Body of pancreas (tissue), 4 donors: Measurements from ENCODE around the gene CAAP1. TPM values are rescaled to one million over a fixed set of nuclear protein-coding genes. Genes with fewer than 3 reads are reported as not detected.

ENCODE experiments used
- ATAC-seq: fragments of 150-250 bp; one replicate; pipeline ENCODE4 v1.9.1; 2016
- DNase-seq, 4 donors: peaks; one replicate each; pipeline ENCODE4 v3.0.0-alpha.2; 2019
- H3K27ac ChIP-seq, 4 donors: fragments of 200-600 bp; sonication (generic); 1 replicate in 3 of 4; 2 replicates in 1 of 4; pipeline versions ENCODE4 v1.5.1 to v1.6.1; 2016 to 2019; ENCODE audit warnings: mild to moderate bottlenecking in 1 of 4, mixed read lengths in 1 of 4, moderate library complexity in 1 of 4
- H3K27me3 ChIP-seq, 2 donors: fragments of 200-600 bp; sonication (generic); one replicate each; pipeline ENCODE4 v1.6.0; 2016; ENCODE audit warnings: mild to moderate bottlenecking in 1 of 2
- H3K36me3 ChIP-seq, 2 donors: fragments of 200-600 bp; sonication (generic); replicated peaks in 1 of 2; 2 replicates each; pipeline ENCODE4 v1.5.1; 2016; ENCODE audit warnings: low read depth in 2 of 2; ENCODE audit not compliant: insufficient read depth in 1 of 2
- H3K4me1 ChIP-seq: fragments of 200-600 bp; sonication (generic); one replicate; pipeline ENCODE4 v1.6.0; 2016
- H3K4me3 ChIP-seq, 2 donors: fragments of 200-600 bp; sonication (generic); 1 replicate in 1 of 2; 2 replicates in 1 of 2; pipeline ENCODE4 v1.5.1; 2016 to 2019
- H3K9me3 ChIP-seq, 3 donors: fragments of 200-600 bp; sonication (generic); 1 replicate in 2 of 3; 2 replicates in 1 of 3; pipeline ENCODE4 v1.5.1; 2016
- POLR2A ChIP-seq, 3 donors: fragments of 450-650 bp; IDR thresholded peaks; one replicate each; pipeline ENCODE4 v1.6.1; 2016; ENCODE audit warnings: antibody characterized with exemption in 3 of 3, mild to moderate bottlenecking in 2 of 3
- WGBS, 2 donors: methylation state at CpG; one replicate each; pipeline ENCODE4 v1.1.5; 2017; 5-methylcytosine and 5-hydroxymethylcytosine counted together
- intact Hi-C: fragments of 100-400 bp; cut with DNase I; formaldehyde crosslinking; loops from one replicate; pipeline ENCODE4 v1.15.1; 2023
- total RNA-seq, 2 donors: library from RNA; depleted of rRNA; stranded (reverse); fragments of >200 nt; gene quantifications; one replicate each; pipeline ENCODE4 v1.1.0, GENCODE V29; 2016
- TF ChIP-seq, protein P1 (sequence below), 7 experiments: fragments of 450-650 bp in 4 of 7; fragments of 200-600 bp in 3 of 7; sonication (generic) in 3 of 7; IDR thresholded peaks; one replicate each; pipeline ENCODE4 v1.5.1; 2016 to 2019; ENCODE audit warnings: antibody characterized with exemption in 7 of 7

The CAAP1 gene
- total RNA-seq, 2 donors from 2014 or later, result 14.0 to 26.7 TPM

DNA sequence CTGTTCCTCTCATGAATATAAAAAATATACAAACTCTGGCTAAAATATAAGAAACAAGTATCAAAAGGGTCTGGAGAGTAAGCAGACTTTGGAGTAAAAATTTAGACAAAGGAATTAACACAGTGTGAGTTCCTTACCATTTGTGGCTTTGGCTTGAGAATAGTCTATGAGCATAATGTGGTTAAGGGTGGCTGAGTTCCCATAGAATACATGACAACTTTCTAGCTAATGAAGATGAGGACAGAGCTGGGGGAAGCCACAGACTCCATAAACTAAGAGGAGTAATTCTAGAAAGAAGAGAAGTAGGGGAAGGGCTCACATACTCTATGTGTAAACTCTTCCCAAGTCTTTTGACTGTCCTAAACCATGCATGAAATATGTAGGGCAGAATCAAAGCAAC is 79.4 kb downstream of the CAAP1 start:
- Histone ChIP-seq H3K4me1 (no peaks in the 10 kb centered on the region), H3K36me3 (no peaks in the 10 kb centered on the region), H3K9me3 (no peaks in the 10 kb centered on the region), H3K27ac (no peak overlapping the region), H3K27me3 (no peaks in the 10 kb centered on the region), H3K4me3 (no peak overlapping the region)
- intact Hi-C loops, result no loop called here
- no peak for ATAC-seq
- no peak for TF ChIP-seq POLR2A (IDR thresholded peaks at IDR 0.05)
- TF ChIP-seq, protein P1, sequence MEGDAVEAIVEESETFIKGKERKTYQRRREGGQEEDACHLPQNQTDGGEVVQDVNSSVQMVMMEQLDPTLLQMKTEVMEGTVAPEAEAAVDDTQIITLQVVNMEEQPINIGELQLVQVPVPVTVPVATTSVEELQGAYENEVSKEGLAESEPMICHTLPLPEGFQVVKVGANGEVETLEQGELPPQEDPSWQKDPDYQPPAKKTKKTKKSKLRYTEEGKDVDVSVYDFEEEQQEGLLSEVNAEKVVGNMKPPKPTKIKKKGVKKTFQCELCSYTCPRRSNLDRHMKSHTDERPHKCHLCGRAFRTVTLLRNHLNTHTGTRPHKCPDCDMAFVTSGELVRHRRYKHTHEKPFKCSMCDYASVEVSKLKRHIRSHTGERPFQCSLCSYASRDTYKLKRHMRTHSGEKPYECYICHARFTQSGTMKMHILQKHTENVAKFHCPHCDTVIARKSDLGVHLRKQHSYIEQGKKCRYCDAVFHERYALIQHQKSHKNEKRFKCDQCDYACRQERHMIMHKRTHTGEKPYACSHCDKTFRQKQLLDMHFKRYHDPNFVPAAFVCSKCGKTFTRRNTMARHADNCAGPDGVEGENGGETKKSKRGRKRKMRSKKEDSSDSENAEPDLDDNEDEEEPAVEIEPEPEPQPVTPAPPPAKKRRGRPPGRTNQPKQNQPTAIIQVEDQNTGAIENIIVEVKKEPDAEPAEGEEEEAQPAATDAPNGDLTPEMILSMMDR (IDR thresholded peaks at IDR 0.05), result no peak
- no peak for DNase-seq

DNA sequence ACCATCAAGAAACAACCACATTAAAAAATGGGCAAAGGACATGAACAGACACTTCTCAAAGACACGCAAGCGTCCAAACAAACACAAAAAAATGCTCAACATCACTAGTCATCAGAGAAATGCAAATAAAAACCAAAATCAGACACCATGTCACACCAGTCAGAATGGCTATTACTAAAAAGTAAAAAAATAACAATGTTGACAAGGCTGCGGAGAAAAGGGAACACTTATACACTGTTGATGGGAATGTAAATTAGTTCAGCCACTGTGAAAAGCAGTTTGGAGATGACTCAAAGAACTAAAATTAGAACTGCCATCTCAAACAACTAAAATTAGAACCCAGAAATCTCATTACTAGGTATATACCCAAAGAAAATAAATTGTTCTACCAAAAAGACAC is 80.4 kb downstream of the CAAP1 start:
- H3K9me3 ChIP-seq, result no peaks in the 10 kb centered on the region
- H3K27me3 ChIP-seq, result no peaks in the 10 kb centered on the region
- no peak for DNase-seq
- intact Hi-C loops, result no loop called here
- TF ChIP-seq, protein P1 (IDR thresholded peaks at IDR 0.05), result no peak
- TF ChIP-seq POLR2A (IDR thresholded peaks at IDR 0.05), result no peak
- no peak overlapping the region for H3K4me3 ChIP-seq
- no peak for ATAC-seq
- 78 to 80% methylated on average over 3 of the region's 3 CpGs for WGBS, 2 donors
- no peaks in the 10 kb centered on the region for H3K36me3 ChIP-seq
- no peaks in the 10 kb centered on the region for H3K4me1 ChIP-seq
- H3K27ac ChIP-seq, result no peak overlapping the region

DNA sequence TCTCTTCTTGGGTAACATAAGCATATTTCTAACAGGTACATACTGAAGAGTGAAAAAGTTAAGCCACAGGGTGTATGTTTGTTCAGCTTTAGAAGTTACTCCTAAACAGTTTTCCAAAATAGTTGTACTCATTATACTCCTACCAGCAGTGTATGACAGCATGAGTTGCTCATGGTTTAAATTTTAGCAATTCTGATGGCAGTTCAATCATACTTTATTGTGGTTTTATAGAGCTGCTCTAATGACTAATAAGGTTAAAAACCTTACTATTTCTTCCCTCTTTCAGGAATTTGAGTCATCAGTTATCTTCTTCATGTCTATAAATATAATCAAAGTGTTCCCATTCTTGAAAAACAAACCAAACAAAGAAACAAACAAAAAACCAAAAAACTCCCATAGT is 81.5 kb downstream of the CAAP1 start:
- ATAC-seq (no peak), DNase-seq (no peak)
- H3K27ac ChIP-seq, result no peak overlapping the region
- no peak for TF ChIP-seq POLR2A (IDR thresholded peaks at IDR 0.05)
- H3K4me1 ChIP-seq, result no peaks in the 10 kb centered on the region
- H3K9me3 ChIP-seq, result no peaks in the 10 kb centered on the region
- no peaks in the 10 kb centered on the region for H3K27me3 ChIP-seq
- H3K36me3 ChIP-seq, result no peaks in the 10 kb centered on the region
- intact Hi-C loops, result no loop called here
- H3K4me3 ChIP-seq, result no peak overlapping the region

DNA sequence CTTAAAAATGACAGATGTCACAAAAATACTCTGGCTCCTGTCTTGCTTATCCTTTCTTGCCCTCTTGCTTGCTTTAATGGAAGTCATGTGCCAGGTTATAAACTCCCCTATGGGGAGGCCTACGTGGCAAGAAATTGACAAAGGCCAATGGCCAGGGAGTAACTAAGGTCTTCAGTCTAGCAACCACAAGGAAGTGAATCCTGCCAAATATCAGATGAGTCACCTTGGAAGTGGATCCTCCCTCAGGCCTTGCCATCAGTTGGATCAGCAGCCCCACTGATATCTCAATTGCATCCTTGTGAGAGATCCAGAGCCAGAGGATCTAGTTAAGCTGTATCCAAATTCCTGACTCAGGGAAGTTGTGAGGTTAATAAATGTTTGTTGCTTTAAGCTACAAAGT is 82.8 kb downstream of the CAAP1 start:
- DNase-seq (no peak), ATAC-seq (no peak)
- 72 to 79% methylated on average over 1 of the region's 1 CpG for WGBS, 2 donors
- no peaks in the 10 kb centered on the region for H3K27me3 ChIP-seq
- TF ChIP-seq, protein P1 (IDR thresholded peaks at IDR 0.05), result no peak
- TF ChIP-seq POLR2A (IDR thresholded peaks at IDR 0.05), result no peak
- H3K27ac ChIP-seq, result no peak overlapping the region
- no peaks in the 10 kb centered on the region for H3K9me3 ChIP-seq
- H3K4me1 ChIP-seq, result no peaks in the 10 kb centered on the region
- H3K36me3 ChIP-seq, result no peaks in the 10 kb centered on the region
- no peak overlapping the region for H3K4me3 ChIP-seq
- intact Hi-C loops, result no loop called here

DNA sequence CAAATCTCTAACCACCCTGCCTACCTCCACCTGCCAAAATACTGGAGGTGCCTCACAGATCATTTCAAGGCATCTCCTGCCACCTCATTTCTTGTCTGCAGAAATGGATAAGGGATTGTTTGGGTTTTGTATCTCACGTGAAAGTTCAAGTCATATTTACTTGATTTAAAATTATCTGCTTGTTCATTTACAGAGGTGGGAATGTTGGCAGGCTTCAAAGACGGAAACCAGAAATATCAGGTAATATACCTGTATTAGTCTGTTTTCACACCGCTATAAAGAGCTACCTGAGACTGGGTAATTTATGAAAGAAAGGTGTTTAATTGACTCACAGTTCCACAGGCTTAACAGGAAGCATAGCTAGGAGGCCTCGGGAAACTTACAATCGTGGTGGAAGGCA is 85.4 kb downstream of the CAAP1 start:
- H3K9me3 ChIP-seq, result no peaks in the 10 kb centered on the region
- H3K36me3 ChIP-seq, result no peaks in the 10 kb centered on the region
- H3K27ac ChIP-seq, result no peak overlapping the region
- no peak for ATAC-seq
- no peak overlapping the region for H3K4me3 ChIP-seq
- 44 to 52% methylated on average over 5 of the region's 5 CpGs for WGBS, 2 donors
- no peaks in the 10 kb centered on the region for H3K4me1 ChIP-seq
- no peaks in the 10 kb centered on the region for H3K27me3 ChIP-seq
- intact Hi-C loops, result no loop called here
- no peak for TF ChIP-seq POLR2A (IDR thresholded peaks at IDR 0.05)
- TF ChIP-seq, protein P1 (IDR thresholded peaks at IDR 0.05), result no peak
- no peak for DNase-seq
